Caco-2 (cell line): ENCODE measurements around the gene GTF3C1. TPM values are rescaled to one million over a fixed set of nuclear protein-coding genes. Genes with fewer than 3 reads are reported as not detected.

Experiments
- BruUV-seq: library from RNA; stranded (reverse); fragments of 400-500 nt; replicated peaks from 2 replicates; lab custom pipeline; 2021; lab: Mats Ljungman, UMichigan
- CTCF ChIA-PET: fragments of 300-600 bp; sonication (Branson Sonifier 250); formaldehyde crosslinking; loops from one replicate; lab custom pipeline; 2022; ENCODE audit warnings: antibody characterized with exemption; lab: Charles Lee
- POLR2A ChIA-PET: fragments of 300-600 bp; sonication (Branson Sonifier 250); formaldehyde crosslinking; loops from one replicate; lab custom pipeline; 2022; ENCODE audit warnings: antibody characterized with exemption; lab: Charles Lee
- DNase-seq, 2 experiments: peaks; one replicate each; pipeline versions ENCODE4 v3.0.0 to v3.0.0-alpha.2; 2020 to 2022
- H3K27me3 ChIP-seq: replicated peaks from 2 replicates; pipeline ENCODE4 v1.6.0; 2011; ENCODE audit warnings: low read length; ENCODE audit not compliant: control insufficient read depth, insufficient read depth
- H3K36me3 ChIP-seq: 2 replicates; pipeline ENCODE4 v1.5.1; 2011; ENCODE audit warnings: low read length; ENCODE audit not compliant: control insufficient read depth, insufficient read depth
- H3K4me1 ChIP-seq: fragments of 250-450 bp; sonication (Bioruptor Pico); 2 replicates; pipeline ENCODE4 v1.5.1; 2020; ENCODE audit warnings: mild to moderate bottlenecking
- H3K4me3 ChIP-seq: 2 replicates; pipeline ENCODE4 v1.5.1; 2011; ENCODE audit warnings: low read depth, mild to moderate bottlenecking, control low read depth, low read length
- H3K9me3 ChIP-seq: fragments of 250-450 bp; sonication (Bioruptor Pico); 2 replicates; pipeline ENCODE4 v1.5.1; 2020; ENCODE audit warnings: mild to moderate bottlenecking, moderate library complexity
- H3K27ac Mint-ChIP-seq: one replicate; pipeline ENCODE4 v1.8.0; 2022; ENCODE audit warnings: mixed read lengths; ENCODE audit not compliant: unreplicated experiment
- H3K27me3 Mint-ChIP-seq: one replicate; pipeline ENCODE4 v1.8.0; 2022; ENCODE audit warnings: mixed read lengths; ENCODE audit not compliant: insufficient read depth, unreplicated experiment
- H3K36me3 Mint-ChIP-seq: one replicate; pipeline ENCODE4 v1.8.0; 2022; ENCODE audit warnings: mild to moderate bottlenecking, mixed read lengths; ENCODE audit not compliant: insufficient read depth, unreplicated experiment
- H3K4me1 Mint-ChIP-seq: one replicate; pipeline ENCODE4 v1.8.0; 2022; ENCODE audit warnings: low read depth, mixed read lengths; ENCODE audit not compliant: unreplicated experiment
- H3K4me3 Mint-ChIP-seq: one replicate; pipeline ENCODE4 v1.8.0; 2022; ENCODE audit warnings: mild to moderate bottlenecking, moderate library complexity, mixed read lengths; ENCODE audit not compliant: unreplicated experiment
- H3K9me3 Mint-ChIP-seq: one replicate; pipeline ENCODE4 v1.8.0; 2022; ENCODE audit warnings: mixed read lengths; ENCODE audit not compliant: unreplicated experiment
- CTCF ChIP-seq, 2 experiments: fragments of 200-600 bp in 1 of 2; IDR thresholded peaks; 1 replicate in 1 of 2; 2 replicates in 1 of 2; pipeline versions ENCODE4 v1.5.1 to v1.8.0; 2011 to 2022; ENCODE audit warnings: antibody characterized with exemption in 1 of 2, control low read depth in 1 of 2, inconsistent platforms in 1 of 2, low read depth in 1 of 2, low read length in 1 of 2, mild to moderate bottlenecking in 1 of 2, moderate library complexity in 1 of 2; ENCODE audit not compliant: insufficient read depth in 1 of 2, severe bottlenecking in 1 of 2, unreplicated experiment in 1 of 2
- intact Hi-C: fragments of 100-400 bp; cut with micrococcal nuclease; formaldehyde crosslinking; loops from one replicate; pipeline ENCODE4 v1.10.0; 2022; ENCODE audit not compliant: unreplicated experiment
- total RNA-seq: library from RNA; stranded (reverse); gene quantifications from 2 replicates; pipeline ENCODE4 v1.2.3, GENCODE V29; 2022

Gene GTF3C1
- total RNA-seq, 1 experiment from 2014 or later: 67.7 TPM

GRCh38 chr16:27495191-27495590 is 54.5 kb downstream of the GTF3C1 start:
- BruUV-seq: no TSS peak
- no peaks in the 10 kb centered on the region for H3K36me3 ChIP-seq

GRCh38 chr16:27492588-27492979 is 57.1 kb downstream of the GTF3C1 start:
- CTCF ChIA-PET: no interaction called here
- TF ChIP-seq CTCF (IDR thresholded peaks at IDR 0.05; ENCODE audit: insufficient read depth in 1 of 2, low read depth in 1 of 2, low read length in 1 of 2, severe bottlenecking in 1 of 2, unreplicated experiment in 1 of 2): no peak
- H3K27me3 ChIP-seq: no peaks in the 10 kb centered on the region
- intact Hi-C loops: no loop called here
- no peaks in the 10 kb centered on the region for H3K9me3 ChIP-seq
- H3K36me3 Mint-ChIP-seq: peaks cover 66% of the 10 kb centered on the region
- H3K4me3 ChIP-seq: no peak overlapping the region
- no peaks in the 10 kb centered on the region for H3K27me3 Mint-ChIP-seq
- no peaks in the 10 kb centered on the region for H3K4me1 ChIP-seq
- no peak for DNase-seq
- H3K4me3 Mint-ChIP-seq: no peak overlapping the region
- no peaks in the 10 kb centered on the region; the same call in 1 of the 2 replicates for H3K36me3 ChIP-seq
- no peak overlapping the region for H3K27ac Mint-ChIP-seq
- no peaks in the 10 kb centered on the region for H3K9me3 Mint-ChIP-seq
- no TSS peak for BruUV-seq
- no peaks in the 10 kb centered on the region for H3K4me1 Mint-ChIP-seq
- POLR2A ChIA-PET: no interaction called here

More at GRCh38 chr16:27495191-27495590, 54.5 kb downstream of the GTF3C1 start:
- Mint-ChIP-seq H3K4me3 (no peak overlapping the region), H3K27me3 (no peaks in the 10 kb centered on the region), H3K27ac (no peak overlapping the region), H3K36me3 (peaks cover 70% of the 10 kb centered on the region), H3K9me3 (no peaks in the 10 kb centered on the region), H3K4me1 (no peaks in the 10 kb centered on the region)
- intact Hi-C loops: no loop called here
- Histone ChIP-seq H3K9me3 (no peaks in the 10 kb centered on the region), H3K27me3 (no peaks in the 10 kb centered on the region), H3K4me3 (no peak overlapping the region), H3K4me1 (no peaks in the 10 kb centered on the region)
- POLR2A ChIA-PET: no interaction called here
- TF ChIP-seq CTCF (IDR thresholded peaks at IDR 0.05; ENCODE audit: insufficient read depth in 1 of 2, low read depth in 1 of 2, low read length in 1 of 2, severe bottlenecking in 1 of 2, unreplicated experiment in 1 of 2): no peak
- CTCF ChIA-PET: no interaction called here
- no peak for DNase-seq

DNA sequence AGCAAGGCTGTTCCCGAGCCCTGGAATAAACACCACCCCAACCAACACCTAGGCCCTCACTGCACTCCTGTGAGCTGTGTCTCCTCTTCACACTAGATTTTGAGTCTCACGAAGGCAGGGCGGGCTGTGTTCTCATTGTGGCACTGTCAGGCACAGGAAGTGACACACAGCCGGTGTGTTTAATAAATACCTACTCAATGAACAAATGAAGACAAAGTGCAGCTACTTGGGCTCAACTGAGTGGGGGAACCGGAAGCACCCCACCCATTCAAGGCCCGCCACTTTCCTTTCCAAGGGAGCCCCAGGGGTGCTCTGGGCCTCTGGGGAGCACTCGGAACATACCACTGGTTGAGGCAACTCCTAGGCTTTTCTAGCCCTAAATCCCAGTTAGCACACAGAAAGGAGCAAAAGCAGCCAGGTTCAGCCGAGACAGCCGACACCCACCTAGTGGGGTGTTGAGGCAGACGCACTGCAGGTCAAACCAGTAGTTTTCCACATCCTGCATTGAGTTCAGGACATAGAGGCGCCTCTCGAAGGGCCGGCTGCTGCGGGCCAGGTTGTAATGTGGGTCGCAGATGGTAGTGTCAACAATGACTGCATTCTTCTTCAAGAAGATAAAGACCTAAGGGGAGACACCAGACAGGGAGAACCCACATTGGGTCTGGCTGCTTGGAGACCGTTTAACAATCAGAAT is 57.7 kb downstream of the GTF3C1 start:
- Histone ChIP-seq H3K9me3 (no peaks in the 10 kb centered on the region), H3K4me3 (no peak overlapping the region), H3K4me1 (no peaks in the 10 kb centered on the region), H3K27me3 (no peaks in the 10 kb centered on the region), H3K36me3 (no peaks in the 10 kb centered on the region; the same call in 1 of the 2 replicates)
- no peaks in the 10 kb centered on the region for H3K9me3 Mint-ChIP-seq
- DNase-seq: no peak
- POLR2A ChIA-PET: no interaction called here
- no TSS peak for BruUV-seq
- H3K36me3 Mint-ChIP-seq: peaks cover 61% of the 10 kb centered on the region
- H3K27ac Mint-ChIP-seq: no peak overlapping the region
- H3K4me3 Mint-ChIP-seq: no peak overlapping the region
- H3K4me1 Mint-ChIP-seq: no peaks in the 10 kb centered on the region
- intact Hi-C loops: no loop called here
- H3K27me3 Mint-ChIP-seq: no peaks in the 10 kb centered on the region
- TF ChIP-seq CTCF (IDR thresholded peaks at IDR 0.05; ENCODE audit: insufficient read depth in 1 of 2, low read depth in 1 of 2, low read length in 1 of 2, severe bottlenecking in 1 of 2, unreplicated experiment in 1 of 2): no peak
- CTCF ChIA-PET: no interaction called here
